Panc1 (cell line): ENCODE measurements around the gene SCN2A. TPM values are rescaled to one million over a fixed set of nuclear protein-coding genes. Genes with fewer than 3 reads are reported as not detected.

Experiments
- ATAC-seq: fragments of 200-7000 bp; cut with Tn5 transposase; 2 replicates; pipeline ENCODE4 v1.9.1; 2020; ENCODE audit warnings: mild to moderate bottlenecking, moderate library complexity
- BruUV-seq: library from RNA; stranded (reverse); fragments of 400-500 nt; replicated peaks from 2 replicates; lab custom pipeline; 2021; lab: Mats Ljungman, UMichigan
- CTCF ChIA-PET: fragments of 300-600 bp; sonication (Branson Sonifier 250); formaldehyde crosslinking; loops from one replicate; lab custom pipeline; 2022; ENCODE audit warnings: antibody characterized with exemption; lab: Charles Lee
- POLR2A ChIA-PET: fragments of 300-600 bp; sonication (Branson Sonifier 250); formaldehyde crosslinking; loops from one replicate; lab custom pipeline; 2022; ENCODE audit warnings: antibody characterized with exemption; lab: Charles Lee
- DNase-seq: peaks from one replicate; pipeline ENCODE4 v3.0.0-alpha.2; 2010; ENCODE audit warnings: low read depth, low spot score
- H3K27ac ChIP-seq: 2 replicates; pipeline ENCODE4 v1.5.1; 2011; ENCODE audit warnings: mild to moderate bottlenecking, low read length, inconsistent platforms
- H3K27me3 ChIP-seq: fragments of 200-500 bp; sonication (Bioruptor generic); 2 replicates; pipeline ENCODE4 v1.6.0; 2014; ENCODE audit warnings: low read length, inconsistent platforms; ENCODE audit not compliant: control insufficient read depth, insufficient read depth
- H3K36me3 ChIP-seq: fragments of 200-500 bp; sonication (Bioruptor generic); 2 replicates; pipeline ENCODE4 v1.5.1; 2014; ENCODE audit warnings: inconsistent platforms, mild to moderate bottlenecking, low read length, moderate library complexity; ENCODE audit not compliant: control insufficient read depth, insufficient read depth
- H3K4me1 ChIP-seq: 2 replicates; pipeline ENCODE4 v1.5.1; 2011; ENCODE audit warnings: inconsistent platforms, mild to moderate bottlenecking, low read length, moderate library complexity; ENCODE audit not compliant: control insufficient read depth, insufficient read depth
- H3K4me3 ChIP-seq, 2 experiments: 2 replicates each; pipeline ENCODE4 v1.5.1; 2011 to 2012; ENCODE audit warnings: low read depth in 2 of 2, low read length in 2 of 2, mild to moderate bottlenecking in 2 of 2, inconsistent platforms in 1 of 2, moderate library complexity in 1 of 2
- H3K9me3 ChIP-seq: fragments of 200-500 bp; sonication (Bioruptor generic); 2 replicates; pipeline ENCODE4 v1.5.1; 2014; ENCODE audit warnings: low read depth, mild to moderate bottlenecking, inconsistent platforms, low read length, moderate library complexity; ENCODE audit not compliant: control insufficient read depth, insufficient read depth
- CTCF ChIP-seq: fragments of 450-650 bp; IDR thresholded peaks from 2 replicates; pipeline ENCODE4 v1.5.1; 2017; ENCODE audit warnings: mild to moderate bottlenecking
- POLR2AphosphoS5 ChIP-seq: IDR thresholded peaks from 2 replicates; pipeline ENCODE4 v1.6.1; 2012; ENCODE audit warnings: mild to moderate bottlenecking, low read depth, low read length, moderate library complexity
- REST ChIP-seq, 2 experiments: IDR thresholded peaks; 2 replicates each; pipeline ENCODE4 v1.6.1; 2011 to 2012; ENCODE audit warnings: low read depth in 2 of 2, control low read depth in 1 of 2, low read length in 1 of 2, mild to moderate bottlenecking in 1 of 2, moderate library complexity in 1 of 2; ENCODE audit not compliant: insufficient read depth in 1 of 2
- SIN3A ChIP-seq: IDR thresholded peaks from 2 replicates; pipeline ENCODE4 v1.6.1; 2012; ENCODE audit warnings: low read depth, mild to moderate bottlenecking, low read length, moderate library complexity, borderline replicate concordance; ENCODE audit not compliant: insufficient read depth
- TCF7L2 ChIP-seq: IDR thresholded peaks from 2 replicates; pipeline ENCODE4 v1.6.1; 2011; ENCODE audit warnings: mild to moderate bottlenecking, low read depth, low read length, inconsistent platforms
- in situ Hi-C: cut with HindIII; loops from 2 replicates; pipeline ENCODE4 v1.10.0; 2016; ENCODE audit warnings: low sequenced_read_pairs, low pct_unique_long_range_greater_than_20kb
- intact Hi-C: fragments of 100-400 bp; cut with micrococcal nuclease; formaldehyde crosslinking; loops from one replicate; pipeline ENCODE4 v1.10.0; 2022; ENCODE audit not compliant: unreplicated experiment
- total RNA-seq: library from RNA; stranded (reverse); gene quantifications from one replicate; pipeline ENCODE4 v1.2.1, GENCODE V29; 2021; ENCODE audit not compliant: unreplicated experiment

SCN2A gene
- total RNA-seq, 1 experiment from 2014 or later, result not detected

- intact Hi-C loops (no loop called here), in situ Hi-C loops (no loop called here)
- POLR2A ChIA-PET, result no interaction called here
- DNase-seq (no peak), ATAC-seq (no peak)
- H3K36me3 ChIP-seq, result no peaks in the 10 kb centered on the region
- no peaks in the 10 kb centered on the region for H3K27me3 ChIP-seq
- H3K27ac ChIP-seq, result no peak overlapping the region
- BruUV-seq, result no TSS peak
- TF ChIP-seq SIN3A, result no peak
- TF ChIP-seq POLR2AphosphoS5, result no peak
- TF ChIP-seq CTCF, result no peak
- no peak for TF ChIP-seq REST (IDR thresholded peaks at IDR 0.05; ENCODE audit: insufficient read depth in 1 of 2, low read depth in 2 of 2, low read length in 1 of 2)
- TF ChIP-seq TCF7L2, result no peak
- no peaks in the 10 kb centered on the region for H3K4me1 ChIP-seq
- CTCF ChIA-PET, result no interaction called here
- no peak overlapping the region for H3K4me3 ChIP-seq
- H3K9me3 ChIP-seq, result no peaks in the 10 kb centered on the region
These were observed 38.1 kb downstream of the SCN2A start for GRCh38 chr2:165277295-165277694.

GRCh38 chr2:165277860-165278656, 38.8 kb downstream of the SCN2A start:
- intact Hi-C loops, result no loop called here
- BruUV-seq, result no TSS peak

More at GRCh38 chr2:165277860-165278656, 38.8 kb downstream of the SCN2A start:
- H3K4me3 ChIP-seq, result no peak overlapping the region
- H3K4me1 ChIP-seq, result no peaks in the 10 kb centered on the region
- in situ Hi-C loops, result no loop called here
- ChIA-PET CTCF (no interaction called here), POLR2A (no interaction called here)
- DNase-seq (no peak), ATAC-seq (no peak)
- no peaks in the 10 kb centered on the region for H3K9me3 ChIP-seq
- no peak overlapping the region for H3K27ac ChIP-seq
- H3K27me3 ChIP-seq, result no peaks in the 10 kb centered on the region
- no peaks in the 10 kb centered on the region for H3K36me3 ChIP-seq
- TF ChIP-seq TCF7L2 (no peak), POLR2AphosphoS5 (no peak), SIN3A (no peak), REST (IDR thresholded peaks at IDR 0.05; ENCODE audit: insufficient read depth in 1 of 2, low read depth in 2 of 2, low read length in 1 of 2) (no peak), CTCF (no peak)
